ENCODE data around the gene PROSER3.

PROSER3 gene

DNA sequence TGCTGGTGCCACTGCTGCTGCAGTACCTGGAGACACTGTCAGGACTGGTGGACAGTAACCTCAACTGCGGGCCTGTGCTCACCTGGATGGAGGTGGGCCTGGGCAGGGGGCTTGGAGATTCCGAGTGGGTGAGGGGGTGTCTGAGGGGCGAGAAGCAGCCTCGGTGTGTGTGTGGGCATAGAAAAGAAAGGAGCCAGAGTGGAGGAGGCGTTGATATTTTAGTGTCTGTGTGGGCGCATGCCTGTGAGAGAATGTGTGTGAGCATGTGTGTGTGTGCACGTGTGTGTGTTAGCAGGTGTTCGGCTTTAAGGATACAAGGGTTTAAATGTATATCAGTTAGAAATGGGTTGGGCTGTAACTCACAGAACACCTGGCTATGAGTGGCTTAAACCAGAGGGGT is 21.1 kb downstream of the PROSER3 start:
- DNase-seq: no peak

DNA sequence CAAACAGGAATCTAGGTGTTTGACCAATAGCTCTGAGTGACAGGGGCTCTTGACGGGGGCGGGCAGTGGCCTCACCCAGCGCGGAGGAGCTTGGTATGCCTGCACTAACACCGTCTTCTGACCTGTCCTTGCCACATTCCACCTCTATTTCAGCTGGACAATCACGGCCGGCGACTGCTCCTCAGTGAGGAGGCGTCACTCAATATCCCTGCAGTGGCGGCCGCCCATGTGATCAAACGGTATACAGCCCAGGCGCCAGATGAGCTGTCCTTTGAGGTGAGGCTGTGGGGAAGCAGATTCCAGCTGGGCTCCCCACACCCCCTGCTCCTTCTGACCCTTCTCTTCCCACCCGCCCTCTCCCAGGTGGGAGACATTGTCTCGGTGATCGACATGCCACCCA is 22.1 kb downstream of the PROSER3 start:
- no peak for DNase-seq

DNA sequence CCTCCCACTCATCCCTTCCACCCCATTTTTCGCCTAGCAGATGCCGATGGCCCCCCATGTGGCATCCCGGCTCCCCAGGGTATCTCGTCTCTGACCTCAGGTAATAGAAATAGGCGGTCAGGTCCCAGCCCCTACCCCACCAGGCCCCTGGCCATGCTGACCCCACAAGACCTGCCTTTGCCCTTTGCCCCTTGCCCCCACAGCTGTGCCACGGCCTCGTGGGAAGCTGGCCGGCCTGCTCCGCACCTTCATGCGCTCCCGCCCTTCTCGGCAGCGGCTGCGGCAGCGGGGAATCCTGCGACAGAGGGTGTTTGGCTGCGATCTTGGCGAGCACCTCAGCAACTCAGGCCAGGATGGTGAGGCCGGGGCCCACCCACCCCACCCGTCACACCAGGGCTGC is 22.7 kb downstream of the PROSER3 start:
- no peak for DNase-seq

DNA sequence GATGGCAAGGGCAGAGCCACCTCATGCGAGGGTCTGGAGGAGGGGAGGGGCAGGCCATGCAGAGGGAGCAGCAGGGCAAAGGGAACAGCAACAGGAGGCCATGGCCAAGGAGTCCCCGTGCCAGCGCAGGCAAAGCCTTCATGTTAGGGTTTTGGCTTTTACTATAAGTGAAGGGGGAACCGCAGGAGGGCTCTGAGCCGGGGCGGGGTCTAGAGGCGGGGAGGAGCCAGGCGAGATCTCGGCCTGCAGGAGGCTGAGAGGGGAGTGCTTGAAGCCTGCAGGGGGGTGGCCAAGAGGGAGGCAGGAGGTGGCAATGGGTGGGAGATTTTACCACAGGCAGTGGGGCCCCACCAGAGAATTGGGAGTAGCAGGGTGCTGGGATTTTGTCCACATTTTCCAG is 23.7 kb downstream of the PROSER3 start:
- no peak for DNase-seq

DNA sequence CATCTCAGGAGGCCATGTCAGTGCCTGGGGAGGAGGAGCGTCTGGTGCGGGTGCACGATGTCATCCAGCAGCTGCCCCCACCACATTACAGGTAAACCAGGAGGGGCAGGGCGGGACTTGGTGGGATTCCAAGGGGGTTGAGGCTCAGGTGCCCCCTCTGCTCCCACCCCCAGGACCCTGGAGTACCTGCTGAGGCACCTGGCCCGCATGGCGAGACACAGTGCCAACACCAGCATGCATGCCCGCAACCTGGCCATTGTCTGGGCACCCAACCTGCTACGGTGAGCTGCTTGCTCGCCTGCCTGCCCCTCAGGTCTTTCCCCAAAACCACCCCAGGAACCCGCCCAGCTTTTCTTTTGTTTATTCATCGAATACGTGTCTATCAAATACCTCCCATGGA is 24.6 kb downstream of the PROSER3 start:
- DNase-seq: no peak

DNA sequence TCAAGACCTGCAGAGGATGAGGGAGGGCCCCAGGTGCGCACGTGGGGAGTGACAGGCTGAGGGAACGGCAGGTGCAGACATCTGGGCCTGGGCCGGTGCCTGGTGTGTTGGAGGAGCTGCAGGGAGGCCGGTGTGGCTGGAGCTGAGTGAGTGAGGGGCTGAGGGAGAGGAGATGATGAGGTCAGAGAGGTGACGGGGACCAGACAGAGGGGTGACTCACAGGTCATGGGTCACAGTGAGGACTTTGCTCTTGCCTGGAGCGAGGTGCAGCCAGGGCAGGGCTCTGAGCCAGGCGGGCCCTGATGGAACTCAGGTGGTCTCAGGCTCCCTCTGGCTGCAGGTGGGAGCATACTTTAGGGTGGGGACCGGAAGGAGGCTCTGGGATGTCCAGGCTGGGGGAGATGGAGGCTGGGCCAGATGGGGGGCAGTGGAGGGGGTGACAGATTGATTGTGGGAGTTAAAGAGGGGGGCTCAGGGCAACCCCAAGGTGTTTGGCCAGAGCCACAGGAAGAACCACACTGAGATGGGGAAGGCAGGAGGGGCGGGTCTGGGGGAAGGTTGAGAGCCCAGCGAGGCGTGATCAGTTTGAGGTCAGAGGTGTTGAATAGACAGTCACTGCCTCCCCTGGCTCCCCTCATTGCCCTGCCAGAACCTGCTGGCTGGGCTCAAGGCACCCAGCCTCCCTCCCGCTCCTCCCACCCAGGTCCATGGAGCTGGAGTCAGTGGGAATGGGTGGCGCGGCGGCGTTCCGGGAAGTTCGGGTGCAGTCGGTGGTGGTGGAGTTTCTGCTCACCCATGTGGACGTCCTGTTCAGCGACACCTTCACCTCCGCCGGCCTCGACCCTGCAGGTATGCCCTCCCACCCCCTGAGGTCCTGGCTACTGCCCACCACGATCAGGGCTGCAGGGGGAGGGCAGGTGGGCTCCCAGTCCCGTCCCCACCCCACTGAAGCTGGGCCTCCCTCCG is 25.8 kb downstream of the PROSER3 start:
- no peak for DNase-seq

DNA sequence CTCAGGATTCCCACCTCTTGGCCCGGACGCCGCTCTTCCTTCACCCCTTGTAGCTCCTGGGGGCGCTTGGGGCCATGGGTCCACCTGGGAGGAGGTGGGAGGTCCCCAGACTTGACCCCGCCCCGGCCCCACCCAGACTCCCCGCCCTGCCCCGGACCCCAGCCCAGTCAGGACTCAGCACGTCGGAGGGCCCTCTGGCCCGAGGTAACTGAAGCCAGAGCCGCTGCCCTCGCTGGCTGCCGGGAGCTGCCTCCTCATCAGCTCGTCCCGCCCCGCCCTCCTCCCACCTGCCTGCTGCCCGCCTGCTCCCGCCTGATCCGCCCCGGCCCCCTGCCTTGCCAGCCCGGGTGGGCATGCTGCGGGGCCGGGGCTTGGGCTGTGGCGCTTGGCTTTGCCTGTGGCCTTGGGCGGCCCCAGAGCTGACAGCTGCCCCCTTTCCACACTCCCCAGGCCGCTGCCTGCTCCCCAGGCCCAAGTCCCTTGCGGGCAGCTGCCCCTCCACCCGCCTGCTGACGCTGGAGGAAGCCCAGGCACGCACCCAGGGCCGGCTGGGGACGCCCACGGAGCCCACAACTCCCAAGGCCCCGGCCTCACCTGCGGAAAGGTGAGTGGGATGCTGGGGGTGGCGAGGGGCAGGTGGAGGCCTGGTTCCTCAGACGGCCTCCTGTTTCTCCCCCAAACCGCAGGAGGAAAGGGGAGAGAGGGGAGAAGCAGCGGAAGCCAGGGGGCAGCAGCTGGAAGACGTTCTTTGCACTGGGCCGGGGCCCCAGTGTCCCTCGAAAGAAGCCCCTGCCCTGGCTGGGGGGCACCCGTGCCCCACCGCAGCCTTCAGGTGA is 26.7 kb downstream of the PROSER3 start:
- no peak for DNase-seq

DNA sequence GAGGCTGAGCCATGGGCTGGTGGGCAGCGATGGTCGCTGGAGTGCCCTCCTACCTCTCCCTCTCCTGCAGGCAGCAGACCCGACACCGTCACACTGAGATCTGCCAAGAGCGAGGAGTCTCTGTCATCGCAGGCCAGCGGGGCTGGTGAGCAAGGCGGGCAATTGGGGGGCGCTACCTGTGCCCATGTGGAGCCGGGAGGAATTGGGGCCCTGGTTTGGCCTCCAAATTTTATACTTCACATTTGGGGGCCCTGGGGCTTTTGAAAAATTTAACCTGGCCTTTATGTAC is 27.3 kb downstream of the PROSER3 start:
- no peak for DNase-seq

DNA sequence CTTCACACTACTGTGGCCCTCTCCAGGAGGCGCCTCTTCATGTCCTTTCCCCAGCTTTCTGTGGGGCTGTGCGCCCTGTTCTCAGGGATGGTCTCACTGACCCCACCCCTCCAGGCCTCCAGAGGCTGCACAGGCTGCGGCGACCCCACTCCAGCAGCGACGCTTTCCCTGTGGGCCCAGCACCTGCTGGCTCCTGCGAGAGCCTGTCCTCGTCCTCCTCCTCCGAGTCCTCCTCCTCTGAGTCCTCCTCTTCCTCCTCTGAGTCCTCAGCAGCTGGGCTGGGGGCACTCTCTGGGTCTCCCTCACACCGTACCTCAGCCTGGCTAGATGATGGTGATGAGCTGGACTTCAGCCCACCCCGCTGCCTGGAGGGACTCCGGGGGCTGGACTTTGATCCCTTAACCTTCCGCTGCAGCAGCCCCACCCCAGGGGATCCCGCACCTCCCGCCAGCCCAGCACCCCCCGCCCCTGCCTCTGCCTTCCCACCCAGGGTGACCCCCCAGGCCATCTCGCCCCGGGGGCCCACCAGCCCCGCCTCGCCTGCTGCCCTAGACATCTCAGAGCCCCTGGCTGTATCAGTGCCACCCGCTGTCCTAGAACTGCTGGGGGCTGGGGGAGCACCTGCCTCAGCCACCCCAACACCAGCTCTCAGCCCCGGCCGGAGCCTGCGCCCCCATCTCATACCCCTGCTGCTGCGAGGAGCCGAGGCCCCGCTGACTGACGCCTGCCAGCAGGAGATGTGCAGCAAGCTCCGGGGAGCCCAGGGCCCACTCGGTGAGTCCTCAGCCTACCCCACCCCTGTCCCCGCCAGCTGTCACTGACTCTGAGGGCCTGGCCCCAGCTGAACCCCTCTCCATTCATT is 28.6 kb downstream of the PROSER3 start:
- DNase-seq: no peak

DNA sequence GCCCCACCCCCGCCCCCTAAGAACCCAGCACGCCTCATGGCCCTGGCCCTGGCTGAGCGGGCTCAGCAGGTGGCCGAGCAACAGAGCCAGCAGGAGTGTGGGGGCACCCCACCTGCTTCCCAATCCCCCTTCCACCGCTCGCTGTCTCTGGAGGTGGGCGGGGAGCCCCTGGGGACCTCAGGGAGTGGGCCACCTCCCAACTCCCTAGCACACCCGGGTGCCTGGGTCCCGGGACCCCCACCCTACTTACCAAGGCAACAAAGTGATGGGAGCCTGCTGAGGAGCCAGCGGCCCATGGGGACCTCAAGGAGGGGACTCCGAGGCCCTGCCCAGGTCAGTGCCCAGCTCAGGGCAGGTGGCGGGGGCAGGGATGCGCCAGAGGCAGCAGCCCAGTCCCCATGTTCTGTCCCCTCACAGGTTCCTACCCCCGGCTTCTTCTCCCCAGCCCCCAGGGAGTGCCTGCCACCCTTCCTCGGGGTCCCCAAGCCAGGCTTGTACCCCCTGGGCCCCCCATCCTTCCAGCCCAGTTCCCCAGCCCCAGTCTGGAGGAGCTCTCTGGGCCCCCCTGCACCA is 29.3 kb downstream of the PROSER3 start:
- DNase-seq: no peak

DNA sequence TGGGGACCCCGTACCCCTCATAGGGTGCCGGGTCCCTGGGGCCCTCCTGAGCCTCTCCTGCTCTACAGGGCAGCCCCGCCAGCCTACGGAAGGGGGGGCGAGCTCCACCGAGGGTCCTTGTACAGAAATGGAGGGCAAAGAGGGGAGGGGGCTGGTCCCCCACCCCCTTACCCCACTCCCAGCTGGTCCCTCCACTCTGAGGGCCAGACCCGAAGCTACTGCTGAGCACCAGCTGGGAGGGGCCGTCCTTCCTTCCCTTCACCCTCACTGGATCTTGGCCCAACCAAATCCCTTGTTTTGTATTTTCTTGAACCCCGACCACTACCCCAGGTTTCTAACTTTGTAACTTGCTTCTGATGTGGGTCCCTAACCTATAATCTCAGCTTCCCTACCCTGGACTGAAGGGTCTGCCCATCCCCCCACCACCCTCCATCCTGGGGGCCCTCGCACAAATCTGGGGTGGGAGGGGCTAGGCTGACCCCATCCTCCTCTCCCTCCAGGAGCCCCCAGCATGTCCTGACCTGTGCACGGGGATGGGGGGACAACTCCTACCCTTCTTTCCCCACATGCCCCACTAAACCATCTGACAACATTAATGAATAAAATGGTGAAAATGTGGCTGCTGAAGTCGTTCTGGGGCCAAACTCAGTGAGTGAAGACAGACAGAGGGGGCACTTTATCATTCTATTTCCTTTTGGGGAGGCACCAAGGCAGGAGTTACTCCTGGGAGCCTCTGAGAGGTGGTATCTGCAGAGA is 30.4 kb downstream of the PROSER3 start:
- DNase-seq: no peak

DNA sequence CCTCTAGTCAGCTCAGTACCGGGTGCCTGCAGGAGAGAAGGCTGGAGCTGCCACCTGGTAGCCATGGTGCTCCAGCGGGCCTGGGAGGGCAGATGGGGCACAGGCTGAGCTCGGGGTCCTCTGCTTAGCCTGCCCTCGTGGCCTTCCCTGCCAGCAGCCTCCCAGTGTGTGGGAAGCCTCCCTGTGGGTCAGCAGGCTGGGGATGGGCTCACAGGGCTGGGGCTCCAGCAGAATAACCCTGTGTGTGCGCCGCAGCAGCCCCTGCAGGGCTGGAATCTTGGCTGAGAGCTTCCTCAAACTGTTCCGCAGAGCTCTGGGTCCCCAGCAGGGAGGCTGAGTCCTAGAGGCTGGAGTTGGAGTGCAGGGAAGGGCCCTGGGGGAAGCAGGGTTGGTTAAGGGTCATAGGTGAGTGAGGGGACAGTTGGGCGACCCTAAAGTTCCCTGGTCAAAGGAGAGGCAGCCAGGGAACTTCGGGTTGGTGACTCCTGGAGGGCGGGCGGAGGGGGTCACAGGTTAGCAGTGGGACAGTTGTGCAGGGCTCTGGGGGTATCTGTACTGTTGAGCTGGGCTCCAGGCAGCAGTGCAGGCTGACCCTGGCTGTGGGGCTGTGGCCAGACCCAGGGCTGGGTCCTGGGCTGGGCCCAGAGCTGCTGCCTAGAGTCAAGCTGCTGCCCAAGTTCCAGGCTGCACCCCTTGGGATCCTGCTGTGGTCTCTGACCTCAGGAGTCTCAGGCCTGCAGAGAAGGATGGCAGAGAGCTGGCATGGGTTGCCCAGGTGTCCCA is 31.4 kb downstream of the PROSER3 start:
- DNase-seq: no peak

DNA sequence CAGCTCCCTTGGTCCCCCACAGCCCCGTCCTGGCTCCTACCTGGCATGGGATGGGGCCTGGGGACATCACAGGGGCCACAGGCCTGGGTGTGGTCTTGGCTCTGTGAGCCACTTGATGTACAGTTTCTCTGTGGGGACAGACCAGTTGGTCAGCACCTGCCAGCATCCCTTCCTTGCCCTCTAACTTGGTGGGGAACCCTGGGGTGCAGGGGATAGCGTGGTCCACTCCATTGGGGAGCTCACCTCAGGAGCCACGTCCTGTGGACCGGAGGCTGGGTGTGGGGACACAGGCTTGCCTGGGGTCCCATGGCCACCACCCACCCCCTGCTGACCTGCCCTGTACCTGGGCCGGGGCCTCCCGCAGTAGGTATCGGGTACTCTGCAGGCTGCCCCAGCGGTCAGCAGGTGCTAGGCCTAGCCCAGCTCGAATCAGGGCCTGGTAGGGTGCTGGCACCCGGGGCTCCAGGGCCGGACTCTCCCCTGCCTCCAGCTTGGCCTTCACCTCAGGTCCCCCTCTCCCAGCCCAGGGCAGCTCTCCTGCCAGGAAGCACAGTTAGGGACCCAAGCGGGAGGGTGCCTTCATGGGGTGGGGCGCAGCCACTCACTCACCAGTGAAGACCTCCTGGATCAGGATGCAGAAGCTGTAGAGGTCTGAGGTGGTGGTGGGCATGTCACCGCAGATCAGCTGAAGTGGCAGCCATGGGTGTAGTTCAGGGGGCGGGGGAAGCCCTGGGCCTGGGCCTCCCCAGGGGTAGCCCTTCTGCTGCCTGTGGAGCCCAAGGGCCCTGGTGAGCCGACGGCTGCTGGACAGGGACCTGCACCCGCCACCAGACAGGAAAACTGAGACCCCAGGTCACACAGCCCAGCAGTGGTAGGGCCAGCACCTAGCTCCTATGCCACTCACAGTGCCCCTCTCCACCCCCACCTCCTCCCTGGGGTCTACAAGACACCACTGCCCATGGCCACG is 32.3 kb downstream of the PROSER3 start:
- no peak for DNase-seq

DNA sequence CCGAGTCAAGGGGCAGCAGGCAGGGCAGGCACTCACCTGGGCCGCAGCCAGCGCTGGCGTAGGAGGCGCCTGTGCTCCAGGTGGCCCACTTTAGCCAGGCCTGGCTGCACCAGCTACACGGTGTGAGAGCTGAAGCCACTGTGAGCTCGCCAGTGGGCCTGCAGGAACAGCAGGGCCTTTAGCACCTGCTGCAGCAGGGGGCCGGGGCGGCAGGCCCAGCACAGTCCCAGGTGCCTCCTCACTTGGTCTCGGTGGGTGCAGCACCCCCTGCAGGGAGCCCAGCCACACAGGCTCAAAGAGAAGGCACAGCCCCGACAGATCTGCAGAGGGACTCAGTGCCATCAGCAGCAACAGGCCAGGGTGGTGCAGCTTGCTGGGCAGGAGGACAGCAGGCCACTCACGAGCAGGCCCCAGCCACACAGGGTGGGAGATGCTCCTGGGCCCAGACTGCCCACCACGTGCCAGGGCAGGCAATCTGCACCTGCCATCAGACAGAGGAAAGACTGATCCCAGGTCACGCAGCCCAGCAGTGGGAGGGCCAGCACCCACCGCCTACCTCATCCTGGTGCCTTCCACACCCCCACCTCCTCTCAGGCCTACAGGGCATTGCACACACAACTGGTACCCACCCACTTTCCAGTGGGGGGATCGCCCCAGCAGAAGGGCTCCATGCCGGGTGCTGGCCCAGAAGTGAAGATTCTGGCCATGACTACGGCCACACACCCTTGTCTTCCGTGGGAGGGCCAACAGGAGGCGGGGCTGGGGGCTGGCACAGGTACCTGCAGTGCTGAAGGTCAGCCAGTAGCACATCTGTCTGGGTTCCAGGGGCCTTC is 33.2 kb downstream of the PROSER3 start:
- DNase-seq: no peak

DNA sequence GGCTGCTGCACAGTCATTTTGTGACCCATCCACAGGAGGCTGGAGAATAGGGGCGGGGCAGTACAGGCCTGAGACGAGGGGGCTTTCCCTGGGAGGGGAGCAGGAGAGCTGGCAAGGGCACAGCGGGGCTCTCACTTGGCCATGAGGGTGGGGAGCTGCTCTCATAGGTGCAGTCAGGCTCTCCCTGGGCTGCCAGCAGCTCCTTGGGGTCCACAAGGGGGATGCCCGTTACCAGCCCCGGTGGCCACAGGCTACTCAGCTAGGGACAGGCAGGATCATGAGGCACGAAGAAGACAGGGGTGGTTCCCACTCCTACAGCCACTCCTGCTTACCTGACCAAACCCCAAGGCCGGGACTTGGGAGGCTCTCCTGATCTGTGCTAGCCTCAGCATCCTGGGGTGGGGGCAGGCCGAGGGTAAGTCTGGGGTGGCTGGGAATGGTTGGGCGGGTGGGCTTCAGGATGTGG is 33.9 kb downstream of the PROSER3 start:
- no peak for DNase-seq

DNA sequence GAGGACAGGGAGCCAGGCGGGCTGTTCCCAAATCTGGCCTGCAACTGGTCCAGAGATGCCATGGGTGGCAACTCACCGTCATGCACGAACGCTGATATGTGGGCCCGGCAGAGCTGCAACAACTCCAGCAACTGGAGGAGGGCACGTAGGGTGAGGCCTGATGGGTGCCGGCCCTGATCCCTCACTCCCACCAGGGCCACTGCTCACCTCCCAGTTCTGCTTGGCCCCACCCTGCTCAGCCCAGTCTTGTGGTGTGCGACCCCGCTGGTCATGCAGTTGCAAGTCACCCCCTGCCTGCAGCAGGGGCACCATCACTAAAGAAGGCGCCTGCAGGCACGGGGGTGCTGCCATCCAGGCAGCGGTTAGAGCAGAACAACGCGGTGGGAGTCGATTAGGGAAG is 34.3 kb downstream of the PROSER3 start:
- DNase-seq: no peak

DNA sequence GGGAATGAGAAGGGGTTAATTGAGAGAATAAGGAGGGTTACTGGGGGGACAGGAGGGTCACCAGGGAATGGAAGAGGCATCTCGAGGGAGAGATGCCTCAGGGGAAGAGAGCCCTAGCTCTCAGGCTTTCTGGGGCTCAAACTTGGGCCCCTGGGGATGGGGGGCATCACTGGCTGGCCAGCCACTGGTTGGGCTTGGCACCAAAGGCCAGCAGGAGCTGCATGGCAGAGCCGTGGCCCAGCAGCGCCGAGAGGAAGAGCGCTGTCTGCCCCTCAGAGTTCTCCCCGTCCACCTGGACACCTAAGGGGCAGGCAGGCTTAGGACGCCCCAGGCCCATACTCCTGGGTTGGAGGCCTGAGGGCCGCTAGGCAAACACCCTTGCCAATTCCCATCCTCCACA is 34.9 kb downstream of the PROSER3 start:
- no peak for DNase-seq

DNA sequence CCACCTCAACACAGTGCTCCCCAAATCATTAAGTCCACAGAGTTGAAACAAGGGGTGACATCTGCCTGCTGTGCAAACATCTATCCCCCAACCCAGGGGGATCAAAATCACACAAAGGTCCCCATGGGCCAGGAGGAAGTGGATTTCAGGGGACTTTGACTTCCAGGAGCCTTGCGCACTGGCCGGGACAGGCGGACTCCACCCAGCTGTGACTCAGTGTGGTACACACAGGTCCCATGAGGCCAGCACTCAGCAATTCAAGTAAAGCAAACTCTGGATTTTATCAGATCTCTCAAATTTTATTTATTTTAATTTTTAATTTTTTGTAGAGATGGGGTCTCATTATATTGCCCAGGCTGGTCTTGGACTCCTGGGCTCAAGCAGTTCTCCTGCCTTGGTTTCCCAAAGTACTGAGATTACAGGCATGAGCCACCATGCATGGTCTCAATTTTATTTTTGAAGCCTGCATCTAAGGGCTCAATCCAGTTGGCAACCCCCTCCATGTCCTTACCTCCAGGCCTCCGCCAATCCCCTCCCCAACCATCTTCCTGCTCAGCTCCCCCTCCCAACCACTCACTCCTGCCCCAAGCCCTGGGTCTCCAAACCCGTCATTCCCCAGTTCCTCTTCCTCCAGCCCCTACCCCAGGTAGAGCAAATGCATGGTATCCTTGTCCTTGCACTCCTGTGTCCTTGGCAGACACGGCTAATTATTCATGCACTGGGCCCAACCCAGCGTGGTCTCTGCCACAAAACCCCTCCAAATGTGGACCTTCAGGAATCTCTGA is 35.6 kb downstream of the PROSER3 start:
- DNase-seq: no peak
